GM18499 (cell line): ENCODE results near the gene CDC14B.

Source experiments
- ATAC-seq: cut with Tn5 transposase; IDR thresholded peaks from one replicate; pipeline ENCODE4 v1.9.1; 2021; ENCODE audit warnings: moderate number of reproducible peaks; ENCODE audit not compliant: insufficient read depth, unreplicated experiment

Gene CDC14B

DNA sequence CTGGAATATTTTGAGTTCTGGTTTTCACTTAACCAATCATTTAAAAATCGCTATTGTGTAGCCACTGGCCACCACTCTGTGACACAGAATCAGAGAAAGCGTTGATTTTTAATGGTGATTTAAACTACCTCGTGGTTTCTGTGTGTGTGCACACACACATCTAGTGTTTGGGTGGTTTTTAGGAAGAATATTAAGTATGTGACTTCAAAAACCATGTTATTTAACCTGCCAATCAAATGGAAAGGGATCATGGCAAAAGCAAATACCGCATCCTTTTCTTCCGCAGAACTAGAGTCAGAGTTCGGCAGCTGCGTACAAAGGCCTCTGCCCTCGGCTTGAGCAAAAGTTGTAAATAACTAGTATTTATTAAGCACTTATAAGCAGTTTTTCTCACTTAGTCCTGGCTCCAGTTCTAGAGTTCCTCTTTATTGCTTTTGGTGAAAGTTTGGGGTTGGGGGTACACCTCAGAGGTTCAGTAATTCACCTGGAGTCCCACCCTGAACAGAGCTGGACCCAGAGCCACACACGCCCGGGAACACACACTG lies 129.0 kb downstream of the CDC14B start:
- ATAC-seq, result no peak

DNA sequence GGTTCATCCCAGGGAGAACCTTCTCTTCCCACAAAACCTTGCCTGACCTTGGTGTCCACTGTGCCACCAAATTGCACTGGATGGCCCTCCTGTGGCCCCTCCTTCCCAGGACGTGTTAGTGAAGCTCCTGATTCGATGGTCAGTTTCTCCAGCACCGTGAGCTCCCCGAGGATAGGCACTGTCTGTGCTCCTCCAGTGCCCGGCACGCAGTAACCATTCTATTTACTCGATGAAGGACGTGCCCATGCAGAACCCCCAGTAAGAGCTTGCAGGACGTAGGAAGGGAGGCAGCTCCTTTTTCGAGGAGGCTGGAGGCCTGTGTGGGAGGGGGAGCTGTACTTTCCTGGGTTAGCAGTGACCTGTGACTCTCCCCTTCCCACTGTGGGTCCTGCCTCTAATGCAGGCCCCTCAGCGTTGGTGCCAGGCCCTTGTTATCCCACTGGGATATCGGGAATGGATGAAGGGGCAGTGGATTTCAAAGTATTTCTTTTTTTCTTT lies 130.1 kb downstream of the CDC14B start:
- ATAC-seq, result no peak

DNA sequence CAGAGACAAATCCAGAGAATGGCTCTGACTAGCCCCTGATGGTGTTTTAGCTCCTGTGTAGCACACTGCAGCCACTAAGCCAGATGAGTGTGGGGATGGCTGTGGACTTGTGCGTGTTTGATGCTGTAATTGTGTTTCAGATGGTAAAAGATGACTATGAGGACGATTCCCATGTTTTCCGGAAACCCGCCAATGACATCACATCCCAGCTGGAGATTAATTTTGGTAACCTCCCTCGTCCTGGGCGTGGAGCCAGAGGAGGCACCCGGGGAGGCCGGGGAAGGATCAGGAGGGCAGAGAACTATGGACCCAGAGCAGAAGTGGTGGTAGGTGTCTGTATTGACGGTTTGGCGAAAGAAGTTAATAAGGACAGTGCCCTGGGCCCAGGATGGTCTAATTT lies 131.7 kb downstream of the CDC14B start:
- no peak for ATAC-seq

DNA sequence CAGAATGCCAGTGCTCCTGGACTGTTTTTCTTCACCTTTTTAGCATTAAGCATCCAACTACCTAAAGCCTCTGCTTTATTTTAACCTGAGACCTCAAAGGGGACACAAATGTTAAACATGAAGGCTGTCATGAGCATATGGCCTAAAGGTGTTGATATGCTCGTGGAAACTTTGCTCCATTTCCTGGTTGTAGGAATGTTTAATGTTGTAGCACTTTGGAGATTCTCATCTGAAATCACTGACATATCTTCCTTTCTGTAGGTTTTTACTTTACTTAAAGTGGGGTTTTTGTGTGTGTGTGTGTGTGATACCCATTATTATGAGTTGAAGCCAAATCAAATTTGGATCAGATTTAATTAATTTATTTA lies 132.6 kb downstream of the CDC14B start:
- no peak for ATAC-seq

DNA sequence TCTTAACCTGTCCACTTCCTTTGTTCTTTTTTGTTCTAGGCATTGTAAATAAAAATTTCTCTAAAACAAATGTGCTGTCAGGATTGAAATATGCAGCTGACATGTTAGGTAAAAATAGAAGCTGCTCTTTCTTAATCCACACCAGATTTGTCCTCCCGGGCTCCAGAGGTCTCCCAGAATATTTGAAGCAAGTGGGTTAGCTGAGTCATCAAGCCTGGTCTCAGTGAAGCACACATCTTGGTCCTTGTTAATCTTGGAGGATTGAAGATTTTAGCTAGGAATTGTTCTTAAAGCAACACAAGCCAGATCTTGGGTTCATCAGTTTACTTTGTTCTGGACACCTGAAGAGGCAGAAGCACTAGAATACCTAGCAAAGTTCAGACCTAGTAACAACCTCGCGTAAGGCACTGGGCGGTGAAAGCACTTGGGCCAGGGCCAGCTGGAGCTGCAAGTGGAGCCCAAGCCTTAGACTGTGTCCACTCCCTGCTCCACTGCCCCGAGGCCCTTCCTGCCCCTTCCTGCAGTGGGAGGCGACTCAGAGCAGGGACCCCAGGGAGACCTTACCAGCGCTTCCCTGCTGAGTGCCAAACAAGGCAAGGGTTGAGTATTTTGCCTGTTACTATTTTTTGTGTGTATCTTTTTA lies 133.1 kb downstream of the CDC14B start:
- ATAC-seq, result no peak

DNA sequence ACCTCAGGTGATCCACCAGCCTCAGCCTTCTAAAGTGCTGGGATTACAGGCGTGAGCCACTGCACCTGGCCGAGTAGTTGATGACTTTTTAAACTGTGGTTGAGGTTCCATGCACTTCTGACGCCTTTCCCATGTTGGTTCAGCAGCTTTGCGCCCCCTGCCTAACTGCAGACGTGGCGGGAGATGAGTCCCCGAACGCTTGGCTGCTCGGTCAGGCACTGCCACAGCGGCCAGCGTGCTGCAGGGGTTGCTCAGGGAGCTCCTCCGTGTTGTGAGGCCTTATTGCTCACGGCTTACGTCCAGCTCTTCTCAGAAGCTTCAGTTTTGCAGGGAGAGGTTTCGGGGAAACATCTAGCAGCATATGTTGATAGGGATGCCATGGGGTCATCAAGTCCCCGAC lies 134.4 kb downstream of the CDC14B start:
- no peak for ATAC-seq

DNA sequence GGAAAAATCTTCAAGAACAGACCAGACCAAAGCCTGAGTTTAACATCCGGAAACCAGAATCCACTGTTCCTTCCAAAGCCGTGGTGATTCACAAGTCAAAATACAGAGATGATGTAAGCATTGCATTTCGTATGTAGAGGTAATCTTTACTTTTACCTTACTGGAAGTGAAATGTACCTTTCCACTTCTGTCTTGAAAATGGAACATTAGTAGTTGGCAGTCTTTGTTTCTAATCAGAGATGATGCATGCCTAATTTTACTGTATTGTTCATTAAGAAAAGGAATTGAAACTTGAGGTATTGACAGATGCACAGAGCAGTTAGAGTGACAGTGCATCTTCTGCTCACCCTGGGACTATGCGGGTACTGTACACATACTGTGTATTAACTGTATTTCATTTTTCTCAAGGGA lies 135.1 kb downstream of the CDC14B start:
- ATAC-seq, result peak; percentile 89

DNA sequence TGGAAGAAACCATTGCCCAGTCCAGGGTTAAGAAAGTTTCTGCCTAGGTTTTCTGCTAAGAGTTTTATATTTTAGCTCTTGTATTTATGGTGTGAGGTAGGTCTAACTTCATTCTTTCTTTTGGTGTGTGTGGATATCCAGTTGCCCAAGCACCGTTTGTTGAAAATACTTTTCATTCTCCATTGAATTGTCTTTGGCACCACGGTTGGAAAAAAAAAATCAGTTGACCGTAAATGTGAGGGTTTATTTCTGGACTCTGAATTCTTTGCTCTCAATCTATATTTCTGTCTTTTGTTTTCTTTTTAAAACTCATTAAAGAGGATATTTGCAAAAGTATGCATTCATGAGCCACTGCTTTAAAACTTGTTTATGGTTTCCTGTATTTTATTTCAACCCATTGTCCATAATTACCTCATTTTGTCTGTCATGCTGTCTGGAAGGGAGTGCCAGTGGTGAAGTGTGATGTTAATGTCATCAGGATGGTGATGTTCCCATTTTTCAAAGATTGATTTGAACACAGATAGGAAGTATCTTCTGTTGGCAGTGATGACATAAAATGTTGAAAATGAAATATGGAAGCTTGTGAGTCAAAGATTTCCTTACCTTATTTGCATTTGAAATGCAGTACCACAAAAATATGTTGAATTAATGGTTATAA lies 135.8 kb downstream of the CDC14B start:
- no peak for ATAC-seq

DNA sequence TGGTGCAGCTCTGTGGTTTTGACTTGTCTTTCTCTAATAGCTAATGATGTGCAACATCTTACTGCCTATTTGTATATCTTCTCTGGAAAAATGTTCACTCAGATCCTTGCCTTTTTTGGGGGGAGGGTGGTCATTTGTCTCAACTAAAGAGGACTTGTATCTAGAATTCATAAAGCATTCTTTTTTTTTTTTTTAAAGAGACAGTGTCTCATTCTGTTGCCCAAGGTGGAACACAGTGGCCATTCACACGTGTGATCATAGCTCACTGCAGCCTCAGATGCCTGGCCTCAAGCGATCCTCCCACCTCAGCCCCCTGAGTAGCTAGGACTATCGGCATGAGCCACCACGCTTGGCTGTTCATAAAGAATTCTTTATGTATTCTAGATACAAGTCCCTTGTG lies 136.4 kb downstream of the CDC14B start:
- ATAC-seq, result no peak

DNA sequence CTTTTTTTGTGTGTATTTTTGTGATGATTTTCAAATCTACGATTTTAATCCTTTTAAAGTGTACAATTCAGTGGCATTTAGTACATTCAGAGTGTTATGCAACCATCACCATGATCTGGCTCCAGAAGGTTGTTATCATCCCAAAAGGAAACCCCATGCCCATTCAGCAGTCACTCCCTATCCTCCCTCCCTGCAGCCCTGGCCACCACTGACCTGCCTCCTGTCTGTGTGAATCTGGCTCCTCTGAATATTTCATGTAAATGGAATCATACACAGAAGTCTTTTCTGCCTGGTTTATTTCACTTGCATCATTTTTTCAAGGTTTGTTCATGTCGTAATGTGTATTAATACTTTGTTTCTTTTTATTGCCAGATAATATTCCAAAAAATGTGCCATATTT lies 137.2 kb downstream of the CDC14B start:
- ATAC-seq, result no peak

DNA sequence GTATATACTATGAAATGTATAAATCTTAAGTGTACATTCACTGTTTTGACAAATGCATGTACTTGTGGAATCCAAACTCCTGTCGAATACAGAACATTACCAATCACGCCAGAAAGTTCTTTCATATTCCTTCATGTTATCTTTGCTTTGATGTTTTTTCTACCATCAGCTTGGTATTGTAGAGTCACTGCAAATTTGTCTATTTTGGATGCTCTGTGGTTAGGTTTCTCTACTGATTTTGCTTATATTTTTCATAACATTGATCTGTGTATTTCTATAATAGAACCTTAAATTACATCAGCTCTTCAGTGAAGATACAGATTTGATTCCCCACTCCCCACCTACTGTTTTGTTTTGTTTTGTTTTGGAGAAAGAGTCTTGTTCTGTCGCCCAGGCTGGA lies 138.9 kb downstream of the CDC14B start:
- no peak for ATAC-seq

DNA sequence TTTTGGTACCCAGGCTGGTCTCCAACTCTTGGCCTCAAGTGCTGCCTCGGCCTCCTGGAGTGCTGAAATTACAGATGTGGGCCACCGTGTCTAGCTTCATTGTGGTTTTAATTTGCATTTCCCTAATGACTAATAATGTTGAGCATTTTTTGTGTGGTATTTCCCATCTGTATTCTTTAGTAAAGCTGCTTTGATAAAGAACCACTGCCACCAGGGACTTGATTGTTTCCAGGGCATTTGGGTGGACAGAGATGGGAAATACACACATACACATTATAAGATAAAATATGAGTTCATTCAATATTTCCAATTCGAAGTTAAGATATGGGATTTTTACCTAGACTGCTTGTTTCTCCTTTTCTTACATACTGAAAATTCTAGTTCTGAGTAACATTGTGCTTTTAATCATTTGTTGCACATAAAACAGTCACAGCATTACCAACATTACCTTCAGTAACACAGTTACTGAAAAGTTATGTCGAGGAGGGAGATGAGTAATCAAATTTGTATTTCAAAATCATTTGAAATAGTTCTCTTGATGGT lies 140.7 kb downstream of the CDC14B start:
- peak; percentile 55 for ATAC-seq

DNA sequence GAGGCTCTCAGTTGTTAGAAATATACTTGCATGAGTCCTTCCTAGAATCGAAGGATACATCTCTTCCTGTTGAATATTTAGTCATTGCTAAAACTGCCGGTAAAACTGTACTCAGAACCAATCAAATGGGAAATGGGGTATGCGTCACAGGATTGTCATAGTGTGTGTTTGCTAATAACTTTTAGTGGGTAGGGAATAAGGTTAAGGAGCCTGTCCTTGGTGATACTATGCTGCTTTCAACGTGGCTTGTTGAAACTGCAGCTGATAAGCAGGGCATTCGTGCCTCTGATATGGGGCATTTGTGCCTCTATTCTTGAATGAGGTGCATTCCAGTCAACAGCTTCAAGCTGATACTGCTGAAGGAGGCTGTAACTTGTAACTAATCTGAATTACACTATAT lies 143.1 kb downstream of the CDC14B start:
- no peak for ATAC-seq

DNA sequence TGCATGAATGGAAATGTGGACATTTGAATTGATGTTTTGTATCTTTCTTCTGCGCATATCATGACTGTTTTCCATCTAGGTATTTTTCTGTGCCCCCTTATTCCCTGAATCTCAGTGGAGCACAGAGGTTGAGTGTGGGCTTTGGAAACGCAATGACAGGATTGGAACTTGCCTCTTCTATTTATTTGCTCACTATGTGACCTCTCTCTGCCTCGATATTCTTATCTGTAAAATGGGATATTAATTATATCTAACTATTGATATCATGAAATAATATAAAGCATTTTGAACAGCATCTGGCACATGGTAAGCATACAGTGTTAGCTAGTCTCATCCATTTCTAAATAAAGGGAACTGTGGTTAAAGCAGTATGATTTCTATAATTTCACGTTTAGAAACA lies 143.6 kb downstream of the CDC14B start:
- ATAC-seq, result no peak

DNA sequence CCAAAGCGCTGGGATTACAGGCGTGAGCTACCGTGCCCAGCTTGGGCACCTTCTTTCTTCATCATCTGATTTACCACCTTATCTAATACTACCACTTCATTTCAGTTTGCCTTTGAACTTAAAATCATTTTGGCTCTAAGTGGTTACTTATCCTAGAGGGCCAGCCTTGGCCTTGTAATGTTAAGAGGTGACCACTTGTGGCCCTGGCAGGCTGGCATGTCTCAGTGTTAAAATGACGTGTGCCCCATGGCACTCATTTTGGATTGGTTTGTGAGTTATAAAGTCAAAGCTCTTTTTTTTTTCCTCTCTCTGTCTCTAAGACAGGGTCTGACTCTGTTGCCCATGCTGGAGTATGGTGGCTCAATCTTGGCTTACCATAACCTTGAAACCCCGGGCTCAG lies 151.9 kb downstream of the CDC14B start:
- no peak for ATAC-seq

DNA sequence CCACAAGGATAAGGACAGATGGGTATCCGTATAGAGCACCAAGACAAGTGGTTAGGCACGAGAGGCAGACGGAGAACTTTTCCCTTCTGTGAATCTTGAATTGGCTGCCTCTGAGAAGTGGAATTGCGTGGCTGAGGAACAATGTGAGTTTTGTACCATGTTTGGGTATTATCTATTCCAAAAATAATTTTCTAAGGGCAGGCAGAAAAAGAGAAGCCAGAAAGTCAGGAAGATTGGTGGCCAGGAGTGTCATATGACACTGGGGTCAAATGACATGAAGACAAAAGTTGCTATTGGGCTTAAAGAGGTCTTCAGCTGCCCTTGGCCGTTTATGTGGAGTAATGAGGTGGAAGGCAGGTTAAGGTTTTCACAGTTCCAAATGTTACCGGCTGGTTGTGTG lies 155.2 kb downstream of the CDC14B start:
- no peak for ATAC-seq

DNA sequence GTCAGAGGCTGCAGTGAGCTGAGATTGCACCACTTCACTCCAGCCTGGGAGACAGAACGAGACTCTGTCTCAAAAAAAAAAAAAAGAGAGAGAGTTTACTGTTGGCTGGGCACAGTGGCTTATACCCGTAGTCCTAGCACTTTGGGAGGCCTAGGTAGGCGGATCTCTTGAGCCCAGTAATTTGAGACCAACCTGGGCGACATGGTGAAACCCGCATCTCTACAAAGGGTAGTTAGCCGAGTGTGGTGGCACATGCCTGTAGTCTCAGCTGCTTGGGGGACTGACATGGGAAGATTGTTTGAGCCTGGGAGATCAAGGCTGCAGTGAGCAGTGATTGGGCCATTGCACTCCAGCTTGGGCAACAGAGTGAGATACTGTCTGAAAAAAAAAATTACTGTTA lies 157.1 kb downstream of the CDC14B start:
- ATAC-seq, result no peak

DNA sequence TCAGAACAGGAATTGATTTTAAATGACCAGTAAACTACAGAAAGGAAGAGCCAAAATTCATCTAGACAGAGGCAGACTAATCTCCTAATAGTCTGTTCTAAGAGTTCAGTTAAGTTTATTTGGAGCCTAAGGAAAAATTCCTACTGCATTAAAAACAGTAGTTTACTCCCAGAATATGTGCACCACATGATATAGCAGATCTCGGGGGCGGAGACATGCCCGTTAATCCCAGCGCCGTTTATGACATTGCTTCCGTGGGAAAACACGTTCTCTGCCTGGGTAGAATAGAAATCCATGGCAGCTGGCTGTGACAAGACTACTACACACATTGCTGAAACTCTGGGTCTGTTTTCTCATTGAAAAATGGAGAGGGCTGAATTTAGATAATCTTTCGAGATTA lies 158.3 kb downstream of the CDC14B start:
- ATAC-seq, result no peak

DNA sequence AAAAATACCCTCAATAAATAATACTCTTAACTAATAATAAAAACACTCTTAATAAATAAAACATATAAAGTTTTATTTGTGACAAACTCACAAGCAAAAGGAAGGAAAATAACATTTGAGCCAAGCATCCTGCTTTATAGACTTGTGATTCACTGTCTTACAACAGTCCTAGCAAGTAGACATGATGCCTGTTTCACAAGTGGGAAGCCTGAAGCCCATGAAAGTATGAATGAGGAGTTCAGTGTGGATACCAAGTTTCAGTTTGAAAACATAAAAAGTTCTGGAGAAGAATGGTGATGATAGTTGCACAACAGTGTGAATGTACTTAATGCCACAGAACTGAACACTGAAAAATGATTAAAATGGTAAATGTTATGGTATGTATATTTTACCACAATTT lies 158.8 kb downstream of the CDC14B start:
- ATAC-seq, result no peak

DNA sequence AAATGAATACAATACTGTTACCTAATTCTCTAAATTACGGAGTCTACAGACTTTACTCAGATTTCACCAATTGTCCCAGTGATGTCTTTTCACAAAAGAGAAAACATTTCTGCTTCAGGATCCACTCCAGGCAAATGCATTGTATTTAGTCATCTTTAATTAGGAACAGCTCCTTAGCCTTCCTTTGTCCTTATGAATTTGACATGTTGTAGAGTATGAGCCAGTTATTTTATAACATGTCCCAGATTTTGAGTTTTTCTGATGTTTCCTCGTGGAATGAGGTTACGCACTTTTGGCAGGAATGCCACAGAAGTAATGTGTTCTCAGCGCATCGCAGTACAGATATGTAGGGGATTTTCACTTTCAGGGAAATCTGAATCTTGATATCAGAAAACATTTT lies 159.2 kb downstream of the CDC14B start:
- no peak for ATAC-seq

DNA sequence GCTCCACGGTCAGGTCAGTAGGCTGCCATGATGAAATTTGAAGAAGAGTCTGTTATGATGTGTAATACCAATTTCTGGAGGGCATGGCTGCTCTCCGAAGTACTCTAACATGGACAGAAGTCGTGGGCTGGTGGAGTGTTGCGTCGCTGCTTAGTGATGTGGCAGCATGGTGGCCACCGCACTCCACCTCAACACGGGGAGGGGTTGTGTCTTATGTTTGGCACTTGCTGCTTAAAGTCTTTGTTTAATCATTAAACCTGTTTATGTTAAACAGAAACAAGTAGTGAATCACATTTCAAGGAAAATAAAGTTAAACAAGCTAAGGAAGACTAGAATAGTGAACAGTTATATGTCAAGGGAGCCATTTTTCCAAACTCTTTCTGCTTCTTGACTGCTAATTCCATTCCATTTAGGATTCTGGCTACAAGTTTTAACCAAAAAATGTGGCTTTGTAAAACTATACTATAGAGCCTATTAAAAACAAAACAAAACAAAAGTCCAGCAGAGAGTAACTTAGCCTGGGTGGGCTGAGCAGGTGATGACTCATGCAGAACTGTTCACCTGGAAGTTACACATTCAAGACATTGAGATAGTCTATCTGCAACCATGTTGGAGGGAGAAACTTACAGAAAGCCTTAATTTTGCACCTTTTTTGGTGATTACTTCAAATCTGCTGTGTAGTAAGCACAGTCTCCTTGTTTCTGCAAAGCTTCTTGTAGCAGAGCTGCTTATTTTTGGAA lies 160.2 kb downstream of the CDC14B start:
- ATAC-seq, result no peak
